ENCODE data around the gene SEMA7A. TPM values are rescaled to one million over a fixed set of nuclear protein-coding genes. Genes with fewer than 3 reads are reported as not detected.
"Not testable (repeated sequence)": the region's sequence is repeated elsewhere in the genome, so short reads cannot be mapped to it uniquely, and the experiment has no call there.

SEMA7A gene
- total RNA-seq, 1 donor from 2014 or later: 178 TPM

DNA sequence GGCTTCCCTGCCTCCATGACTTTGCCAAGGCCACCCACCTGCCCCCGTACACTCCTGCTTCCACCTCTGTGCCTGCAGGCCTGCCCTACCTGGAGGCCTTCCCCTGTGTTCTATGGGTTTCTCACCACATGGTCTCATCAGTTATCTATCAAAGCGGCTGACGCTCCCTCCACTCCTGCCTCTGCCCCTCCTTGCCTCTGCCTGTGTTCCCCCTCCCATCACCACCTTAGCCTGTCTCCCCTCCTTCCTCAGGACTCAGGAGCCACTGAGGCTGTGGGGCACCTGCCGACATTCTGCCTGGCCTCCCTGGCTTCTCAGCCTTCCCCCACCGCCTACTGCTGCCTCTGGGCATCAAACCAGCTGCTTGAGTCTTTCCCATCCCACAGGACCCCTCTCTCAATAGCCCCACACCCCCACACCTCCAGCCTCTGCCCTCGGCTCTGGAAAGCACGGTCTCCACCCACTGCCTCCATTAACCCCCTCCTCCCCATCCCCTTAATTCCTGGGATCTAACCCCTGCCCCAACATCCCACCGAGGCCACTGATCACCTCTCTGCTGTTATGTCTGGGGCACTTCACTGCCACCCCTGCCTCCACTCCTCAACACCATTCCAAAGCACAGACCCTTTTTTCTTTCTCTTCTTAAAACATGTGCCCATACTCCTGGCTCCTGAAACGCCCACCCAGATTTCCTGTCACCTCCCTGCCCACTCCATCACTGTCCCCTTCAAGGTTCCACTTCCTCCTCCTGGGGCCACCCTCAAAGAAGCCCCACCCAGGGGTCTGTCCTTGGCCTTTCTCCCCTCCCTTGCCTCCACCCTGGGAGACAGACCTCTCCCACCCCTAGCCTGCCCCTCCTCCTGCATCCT is 41.9 kb downstream of the SEMA7A start:
- POLR2A ChIA-PET: interaction anchor here (0.7 to 16.5 kb wide), 4 partner anchors 8 to 19 kb away, joined by 3 to 563 read pairs (median 27); no protein-coding TSS in a partner anchor
- TF ChIP-seq, protein P1, sequence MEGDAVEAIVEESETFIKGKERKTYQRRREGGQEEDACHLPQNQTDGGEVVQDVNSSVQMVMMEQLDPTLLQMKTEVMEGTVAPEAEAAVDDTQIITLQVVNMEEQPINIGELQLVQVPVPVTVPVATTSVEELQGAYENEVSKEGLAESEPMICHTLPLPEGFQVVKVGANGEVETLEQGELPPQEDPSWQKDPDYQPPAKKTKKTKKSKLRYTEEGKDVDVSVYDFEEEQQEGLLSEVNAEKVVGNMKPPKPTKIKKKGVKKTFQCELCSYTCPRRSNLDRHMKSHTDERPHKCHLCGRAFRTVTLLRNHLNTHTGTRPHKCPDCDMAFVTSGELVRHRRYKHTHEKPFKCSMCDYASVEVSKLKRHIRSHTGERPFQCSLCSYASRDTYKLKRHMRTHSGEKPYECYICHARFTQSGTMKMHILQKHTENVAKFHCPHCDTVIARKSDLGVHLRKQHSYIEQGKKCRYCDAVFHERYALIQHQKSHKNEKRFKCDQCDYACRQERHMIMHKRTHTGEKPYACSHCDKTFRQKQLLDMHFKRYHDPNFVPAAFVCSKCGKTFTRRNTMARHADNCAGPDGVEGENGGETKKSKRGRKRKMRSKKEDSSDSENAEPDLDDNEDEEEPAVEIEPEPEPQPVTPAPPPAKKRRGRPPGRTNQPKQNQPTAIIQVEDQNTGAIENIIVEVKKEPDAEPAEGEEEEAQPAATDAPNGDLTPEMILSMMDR (IDR thresholded peaks at IDR 0.05): no peak
- peaks cover 93% of the 10 kb centered on the region for H3K4me1 Mint-ChIP-seq
- CTCF ChIA-PET: no interaction called here
- DNase-seq (no peak), ATAC-seq (ENCODE audit: low read depth) (no peak)
- no peaks in the 10 kb centered on the region for H3K9me3 Mint-ChIP-seq
- H3K4me3 Mint-ChIP-seq: peak overlapping the region; percentile 32
- intact Hi-C loops (cut with micrococcal nuclease): no loop called here
- no peaks in the 10 kb centered on the region for H3K27me3 Mint-ChIP-seq
- H3K36me3 Mint-ChIP-seq (ENCODE audit: low read depth): no peaks in the 10 kb centered on the region
- H3K27ac Mint-ChIP-seq: peak overlapping the region; percentile 78

DNA sequence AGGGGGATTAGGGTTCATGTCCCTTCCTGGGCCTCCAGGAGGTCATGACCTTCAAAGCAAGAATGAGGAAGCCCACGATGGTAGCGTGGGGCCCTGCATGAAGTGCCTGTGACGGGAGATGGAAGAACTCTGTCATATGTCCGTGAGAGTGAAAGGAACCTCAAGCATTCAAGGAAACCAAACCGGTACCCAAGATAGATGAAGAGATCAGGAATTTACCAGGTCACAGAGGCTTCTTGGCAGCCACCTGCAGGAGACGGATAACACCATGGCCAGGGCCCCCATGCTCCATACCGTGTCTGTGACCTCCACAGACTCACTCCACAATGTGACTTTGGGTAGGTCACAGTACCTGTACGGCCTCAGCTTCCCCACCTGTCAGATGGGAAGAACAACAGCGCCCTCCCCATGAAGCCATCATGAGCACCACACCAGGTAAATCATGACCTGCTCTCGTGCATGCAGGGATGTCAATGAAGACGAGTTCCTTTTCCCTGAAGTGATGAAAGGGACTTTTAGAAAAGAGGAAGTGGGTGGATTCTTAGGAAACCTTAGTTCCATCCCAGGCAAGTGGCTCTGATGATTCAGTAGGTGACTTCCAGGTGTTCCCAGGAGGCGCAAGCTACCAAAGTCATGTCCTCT is 43.0 kb downstream of the SEMA7A start:
- CTCF ChIA-PET: interaction anchor here (1.0 kb wide), 1 partner anchor 15 kb away, joined by 3 read pairs; no protein-coding TSS in a partner anchor
- Mint-ChIP-seq H3K9me3 (no peaks in the 10 kb centered on the region), H3K4me3 (peak overlapping the region; percentile 28), H3K27me3 (no peaks in the 10 kb centered on the region), H3K27ac (peak overlapping the region; percentile 76), H3K4me1 (peaks cover 93% of the 10 kb centered on the region), H3K36me3 (ENCODE audit: low read depth) (no peaks in the 10 kb centered on the region)
- TF ChIP-seq, protein P1 (IDR thresholded peaks at IDR 0.05): no peak
- peak; percentile 13 for ATAC-seq (ENCODE audit: low read depth)
- DNase-seq: no peak
- intact Hi-C loops (cut with micrococcal nuclease): no loop called here
- POLR2A ChIA-PET: interaction anchor here (1.5 to 14.2 kb wide), 2 partner anchors 9 to 15 kb away, joined by 3 to 563 read pairs; no protein-coding TSS in a partner anchor

DNA sequence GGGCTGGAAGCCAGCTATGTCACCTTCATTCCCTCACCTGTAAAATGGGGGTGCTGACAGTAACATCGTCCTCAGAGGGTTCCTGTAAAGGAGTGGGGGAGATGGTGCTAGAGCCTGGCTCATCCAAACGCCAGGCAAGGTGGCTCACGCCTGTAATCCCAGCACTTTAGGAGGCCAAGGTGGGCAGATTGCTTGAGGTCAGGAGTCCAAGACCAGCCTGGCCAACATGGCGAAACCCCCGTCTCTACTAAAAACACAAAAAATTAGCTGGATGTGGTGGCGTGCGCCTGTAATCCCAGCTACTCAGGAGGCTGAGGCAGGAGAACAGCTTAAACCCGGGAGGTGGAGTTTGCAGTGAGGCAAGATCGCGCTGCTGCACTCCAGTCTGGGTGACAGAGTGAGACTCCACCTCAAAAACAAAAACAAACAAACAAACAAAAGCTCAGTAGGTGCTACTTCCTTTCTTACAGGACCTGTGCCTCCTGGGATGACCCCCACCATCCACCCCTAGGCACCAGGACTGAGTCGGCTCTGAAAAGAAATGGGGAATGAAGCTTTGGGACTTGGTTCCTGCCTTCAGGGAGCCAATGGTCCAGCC is 43.6 kb downstream of the SEMA7A start:
- peaks cover 93% of the 10 kb centered on the region for H3K4me1 Mint-ChIP-seq
- not testable (repeated sequence) for H3K9me3 Mint-ChIP-seq

DNA sequence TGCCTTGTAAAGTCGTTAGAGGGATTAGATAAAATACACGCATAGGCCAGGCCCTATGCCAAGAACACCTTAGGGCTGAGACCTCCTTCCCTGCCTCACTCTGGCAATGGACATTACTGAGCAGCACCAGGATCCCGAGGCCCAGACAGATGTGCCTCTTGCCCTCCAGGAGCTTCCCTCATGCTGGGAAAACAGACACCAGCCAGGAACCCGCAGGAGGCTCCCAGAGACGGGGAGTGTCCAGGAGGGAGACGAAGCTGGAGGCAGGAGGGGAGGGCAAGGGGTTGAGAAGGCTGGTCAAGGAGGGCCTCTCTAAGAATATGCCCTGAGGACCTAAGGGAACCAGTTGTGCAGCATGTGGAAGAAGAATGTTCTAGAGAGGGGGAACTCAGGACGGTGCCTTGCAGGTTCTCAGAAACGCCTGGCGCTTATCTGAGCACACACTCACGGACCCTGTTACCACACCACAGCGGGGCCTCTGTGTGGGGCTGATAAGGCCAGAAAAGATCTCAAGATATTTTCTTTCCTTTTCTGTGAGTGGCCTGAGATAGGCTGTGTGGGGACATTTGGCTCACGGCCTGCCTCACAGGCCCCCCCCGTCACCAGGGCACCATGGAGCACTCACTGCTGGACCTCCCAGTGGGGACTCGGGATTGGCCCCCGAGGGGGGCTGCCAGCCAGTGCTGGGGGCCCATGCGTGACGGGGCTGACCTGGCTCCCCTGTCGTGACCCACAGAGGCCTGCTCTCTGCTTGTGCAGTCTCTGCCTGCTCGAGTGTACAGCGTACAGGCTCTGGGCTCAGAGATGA is 44.3 kb downstream of the SEMA7A start:
- CTCF ChIA-PET: interaction anchor here (1.0 kb wide), 1 partner anchor 16 kb away, joined by 3 read pairs; no protein-coding TSS in a partner anchor
- DNase-seq (no peak), ATAC-seq (ENCODE audit: low read depth) (no peak)
- H3K36me3 Mint-ChIP-seq (ENCODE audit: low read depth): no peaks in the 10 kb centered on the region
- peaks cover 93% of the 10 kb centered on the region for H3K4me1 Mint-ChIP-seq
- peak overlapping the region; percentile 41 for H3K27ac Mint-ChIP-seq
- H3K9me3 Mint-ChIP-seq: no peaks in the 10 kb centered on the region
- H3K4me3 Mint-ChIP-seq: no peak overlapping the region
- TF ChIP-seq, protein P1 (IDR thresholded peaks at IDR 0.05): no peak
- POLR2A ChIA-PET: interaction anchor here (1.0 to 14.2 kb wide), 2 partner anchors 11 to 43 kb away, joined by 3 to 563 read pairs; no protein-coding TSS in a partner anchor
- intact Hi-C loops (cut with micrococcal nuclease): no loop called here
- H3K27me3 Mint-ChIP-seq: no peaks in the 10 kb centered on the region

More for the DNA sequence above, 43.6 kb downstream of the SEMA7A start:
- DNase-seq; intact Hi-C loops (cut with micrococcal nuclease); ATAC-seq (ENCODE audit: low read depth); H3K36me3 Mint-ChIP-seq (ENCODE audit: low read depth); H3K27me3 Mint-ChIP-seq; H3K4me3 Mint-ChIP-seq: not testable (repeated sequence)
- ChIA-PET POLR2A (interaction anchor here (1.5 to 14.2 kb wide), 2 partner anchors 10 to 14 kb away, joined by 3 to 563 read pairs; no protein-coding TSS in a partner anchor), CTCF (interaction anchor here (1.0 kb wide), 1 partner anchor 15 kb away, joined by 3 read pairs; no protein-coding TSS in a partner anchor)
- peak overlapping the region; percentile 76 for H3K27ac Mint-ChIP-seq

Data from activated B cell treated with CpG ODN at 0.5 μM for 24 hours (primary cell).